ENCODE results near the gene DSC2. TPM values are rescaled to one million over a fixed set of nuclear protein-coding genes. Genes with fewer than 3 reads are reported as not detected.

Gene DSC2
- total and polyA plus RNA-seq, 2 of the 8 experiments (the other 6 are each of a cell fraction or from before 2014, with no cell fraction given): 4.6 to 39.7 TPM

DNA sequence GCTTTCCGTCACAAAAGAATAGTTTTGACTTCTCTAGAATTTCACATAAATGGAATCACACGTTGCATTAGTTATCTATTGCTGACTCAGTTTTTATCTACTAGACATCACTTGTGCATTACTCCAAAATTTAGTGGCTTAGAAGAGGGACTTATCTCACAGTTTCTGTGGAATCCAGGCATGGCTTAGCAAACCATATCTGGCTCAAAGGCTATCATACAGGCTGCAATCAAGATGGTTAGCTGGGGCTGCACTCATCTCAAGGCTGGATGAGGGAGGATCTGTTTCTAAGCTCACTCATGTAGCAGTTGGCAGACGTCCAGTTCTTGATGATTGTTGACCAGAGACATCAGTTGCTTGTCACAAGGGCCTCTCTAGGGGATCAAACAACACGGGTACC, 53.0 kb downstream of the DSC2 start:
- Histone ChIP-seq H2AK5ac (ENCODE audit: low read depth, low read length) (no peak overlapping the region), H3K18ac (ENCODE audit: extremely low read depth, low read length) (no peak overlapping the region), H2BK20ac (ENCODE audit: low read length) (no peak overlapping the region), H3K79me1 (ENCODE audit: low read depth, low read length) (no peaks in the 10 kb centered on the region), H3K27me3 (replicated peaks in 1 of 4; ENCODE audit: control insufficient read depth in 3 of 4, extremely low read depth in 1 of 4, insufficient read depth in 3 of 4, low read length in 3 of 4) (peaks cover 2 to 7% (median 4%) of the 10 kb centered on the region in 4 experiments), H3K4me2 (ENCODE audit: insufficient read depth in 1 of 2, low read depth in 2 of 2, low read length in 2 of 2) (no peak overlapping the region), H3K36me3 (ENCODE audit: control insufficient read depth in 2 of 4, insufficient read depth in 4 of 4, low read length in 3 of 4) (no peaks in the 10 kb centered on the region), H2BK5ac (ENCODE audit: low read depth, low read length) (no peak overlapping the region), H3K23me2 (ENCODE audit: low read depth, low read length) (no peaks in the 10 kb centered on the region), H3K79me2 (ENCODE audit: control insufficient read depth in 1 of 2, insufficient read depth in 2 of 2, low read length in 2 of 2) (no peaks in the 10 kb centered on the region), H3K56ac (replicated peaks; ENCODE audit: insufficient read length, low read depth, low read length) (no peak overlapping the region), H3K9me3 (ENCODE audit: insufficient read depth in 2 of 2, low read depth in 1 of 2, low read length in 1 of 2) (peaks cover 2% of the 10 kb centered on the region in 2 experiments; a peak in 1 of 4 replicates), H4K8ac (ENCODE audit: extremely low read depth, insufficient read depth, low read length) (no peak overlapping the region), H4K20me1 (replicated peaks in 1 of 2; ENCODE audit: control insufficient read depth in 1 of 2, insufficient read depth in 2 of 2, low read length in 2 of 2) (no peaks in the 10 kb centered on the region), H2BK120ac (replicated peaks; ENCODE audit: low read depth, low read length) (no peak overlapping the region), H3K27ac (ENCODE audit: low read depth, low read length) (no peak overlapping the region), H2AFZ (ENCODE audit: low read length) (no peak overlapping the region), H4K5ac (ENCODE audit: insufficient read length, low read depth, low read length) (no peak overlapping the region), H2BK15ac (ENCODE audit: low read length) (no peak overlapping the region), H2BK12ac (ENCODE audit: low read depth, low read length) (no peak overlapping the region), H3K4ac (replicated peaks; ENCODE audit: insufficient read length, low read depth, low read length) (no peak overlapping the region), H3K23ac (ENCODE audit: insufficient read length) (no peak overlapping the region), H3K9ac (replicated peaks in 1 of 4; ENCODE audit: extremely low read depth in 1 of 4, low read depth in 3 of 4, low read length in 3 of 4) (no peak overlapping the region), H4K91ac (replicated peaks; ENCODE audit: insufficient read length, low read length) (no peak overlapping the region), H3K4me1 (replicated peaks in 1 of 4; ENCODE audit: control insufficient read depth in 3 of 4, insufficient read depth in 4 of 4, low read length in 3 of 4) (no peaks in the 10 kb centered on the region), H3K14ac (ENCODE audit: insufficient read length) (no peak overlapping the region), H3K4me3 (ENCODE audit: extremely low read depth in 1 of 4, insufficient read depth in 2 of 4, low read depth in 3 of 4, low read length in 4 of 4) (no peak overlapping the region)
- FAIRE-seq (no peak), DNase-seq (ENCODE audit: low read depth in 1 of 2, low spot score in 2 of 2) (no peak)
- WGBS, 2 experiments (ENCODE audit: extremely low coverage in 1 of 2, insufficient coverage in 1 of 2, insufficient read length in 1 of 2, insufficient replicate concordance in 2 of 2, low coverage in 1 of 2, low lambda C conversion rate in 2 of 2, missing lambda C conversion rate in 1 of 2): 91% methylated on average over 4 of the region's 4 CpGs; no CpG with 5 or more reads in 1 of the 2 experiments
- POLR2A ChIA-PET (ENCODE audit: partially characterized antibody): no interaction called here
- CTCF ChIA-PET (ENCODE audit: partially characterized antibody): interaction anchor here (0.6 to 0.7 kb wide), 2 partner anchors 24 to 685 kb away, joined by 3 to 4 read pairs; no protein-coding TSS in a partner anchor
- no peak for TF ChIP-seq TAF7 (optimal IDR thresholded peaks at IDR 0.05; ENCODE audit: borderline replicate concordance, low read depth, low read length)
- no peak for TF ChIP-seq RNF2 (IDR thresholded peaks at IDR 0.05; ENCODE audit: borderline replicate concordance, low read depth, low read length, missing control alignments, poor library complexity, severe bottlenecking)
- no peak for TF ChIP-seq CTBP2 (IDR thresholded peaks at IDR 0.05; ENCODE audit: borderline replicate concordance, insufficient read depth, insufficient read length, low read length)
- TF ChIP-seq CEBPB (IDR thresholded peaks at IDR 0.05; ENCODE audit: low read depth, low read length): no peak
- no peak for TF ChIP-seq RFX5 (IDR thresholded peaks at IDR 0.05; ENCODE audit: borderline replicate concordance, low read depth, low read length)
- no peak for TF ChIP-seq MAFK (IDR thresholded peaks at IDR 0.05; ENCODE audit: low read depth, low read length)
- TF ChIP-seq TEAD4 (IDR thresholded peaks at IDR 0.05; ENCODE audit: low read depth, low read length): no peak
- no peak for TF ChIP-seq JUN (IDR thresholded peaks at IDR 0.05; ENCODE audit: low read depth, low read length)
- TF ChIP-seq, protein P1, sequence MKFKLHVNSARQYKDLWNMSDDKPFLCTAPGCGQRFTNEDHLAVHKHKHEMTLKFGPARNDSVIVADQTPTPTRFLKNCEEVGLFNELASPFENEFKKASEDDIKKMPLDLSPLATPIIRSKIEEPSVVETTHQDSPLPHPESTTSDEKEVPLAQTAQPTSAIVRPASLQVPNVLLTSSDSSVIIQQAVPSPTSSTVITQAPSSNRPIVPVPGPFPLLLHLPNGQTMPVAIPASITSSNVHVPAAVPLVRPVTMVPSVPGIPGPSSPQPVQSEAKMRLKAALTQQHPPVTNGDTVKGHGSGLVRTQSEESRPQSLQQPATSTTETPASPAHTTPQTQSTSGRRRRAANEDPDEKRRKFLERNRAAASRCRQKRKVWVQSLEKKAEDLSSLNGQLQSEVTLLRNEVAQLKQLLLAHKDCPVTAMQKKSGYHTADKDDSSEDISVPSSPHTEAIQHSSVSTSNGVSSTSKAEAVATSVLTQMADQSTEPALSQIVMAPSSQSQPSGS (IDR thresholded peaks at IDR 0.05; ENCODE audit: low read length): no peak
- TF ChIP-seq SIRT6 (IDR thresholded peaks at IDR 0.05; ENCODE audit: low read length): no peak
- no peak for TF ChIP-seq HDAC6 (IDR thresholded peaks at IDR 0.05; ENCODE audit: low read depth, low read length)

Measured in H1 (cell line).